Mesodermal cell (in vitro differentiated cells): ENCODE data around the gene USP35.
"Not testable (repeated sequence)": the region's sequence is repeated elsewhere in the genome, so short reads cannot be mapped to it uniquely, and the experiment has no call there.

Experiments used
- H3K27ac ChIP-seq: 2 replicates; pipeline ENCODE4 v1.7.0; 2013; ENCODE audit warnings: mild to moderate bottlenecking, low read depth, low read length, moderate library complexity; ENCODE audit not compliant: severe bottlenecking
- H3K36me3 ChIP-seq: 2 replicates; pipeline ENCODE4 v1.7.1; 2013; ENCODE audit warnings: mild to moderate bottlenecking, low read length, moderate library complexity; ENCODE audit not compliant: control insufficient read depth, insufficient read depth
- H3K4me1 ChIP-seq: one replicate; pipeline ENCODE4 v1.7.1; 2013; ENCODE audit warnings: mild to moderate bottlenecking, low read length; ENCODE audit not compliant: insufficient read depth, control insufficient read depth, poor library complexity, severe bottlenecking
- H3K4me3 ChIP-seq: 2 replicates; pipeline ENCODE4 v1.7.0; 2013; ENCODE audit warnings: low read length, control low read depth, mild to moderate bottlenecking; ENCODE audit not compliant: insufficient read depth, poor library complexity, severe bottlenecking; ENCODE audit errors: extremely low read depth
- H3K9me3 ChIP-seq: 2 replicates; pipeline ENCODE4 v1.7.1; 2013; ENCODE audit warnings: mild to moderate bottlenecking, low read length, moderate library complexity; ENCODE audit not compliant: control insufficient read depth
- WGBS, 2 experiments: methylation state at CpG; one replicate each; pipeline ENCODE4 v1.1.5; 2013; ENCODE audit warnings: missing lambda C conversion rate in 2 of 2; ENCODE audit not compliant: insufficient coverage in 2 of 2; 5-methylcytosine and 5-hydroxymethylcytosine counted together

Gene USP35

GRCh38 chr11:78170874-78171549 lies 17.7 kb upstream of the USP35 start:
- peaks cover 23% of the 10 kb centered on the region for H3K36me3 ChIP-seq
- no peak overlapping the region for H3K27ac ChIP-seq
- 85 to 93% methylated on average over 4 to 6 of the region's 7 CpGs for WGBS, 2 experiments
- no peak overlapping the region for H3K4me3 ChIP-seq
- no peaks in the 10 kb centered on the region for H3K9me3 ChIP-seq
- H3K4me1 ChIP-seq: peaks cover 28% of the 10 kb centered on the region

- Histone ChIP-seq H3K27ac (no peak overlapping the region), H3K9me3 (no peaks in the 10 kb centered on the region), H3K4me3 (no peak overlapping the region), H3K36me3 (peaks cover 24% of the 10 kb centered on the region), H3K4me1 (peaks cover 22% of the 10 kb centered on the region)
- 97 to 98% methylated on average over 5 to 6 of the region's 6 CpGs for WGBS, 2 experiments
Observed at GRCh38 chr11:78171951-78172350, 16.8 kb upstream of the USP35 start.

- not testable (repeated sequence) for H3K9me3 ChIP-seq, H3K27ac ChIP-seq, H3K4me3 ChIP-seq, H3K4me1 ChIP-seq
- peaks cover 30% of the 10 kb centered on the region for H3K36me3 ChIP-seq
- WGBS, 2 experiments: 89 to 100% methylated on average over 2 of the region's 3 CpGs
Observed at GRCh38 chr11:78175862-78176261, 12.9 kb upstream of the USP35 start.

- 90 to 96% methylated on average over 4 to 6 of the region's 10 CpGs for WGBS, 2 experiments
- Histone ChIP-seq H3K9me3 (no peaks in the 10 kb centered on the region), H3K4me3 (no peak overlapping the region), H3K27ac (no peak overlapping the region), H3K36me3 (peaks cover 30% of the 10 kb centered on the region), H3K4me1 (no peaks in the 10 kb centered on the region)
Observed at GRCh38 chr11:78176605-78177141, 12.0 kb upstream of the USP35 start.

- H3K4me3 ChIP-seq: no peak overlapping the region
- H3K36me3 ChIP-seq: peaks cover 28% of the 10 kb centered on the region
- no peaks in the 10 kb centered on the region for H3K9me3 ChIP-seq
- H3K4me1 ChIP-seq: no peaks in the 10 kb centered on the region
- 94 to 98% methylated on average over 6 to 7 of the region's 7 CpGs for WGBS, 2 experiments
- H3K27ac ChIP-seq: no peak overlapping the region
Observed at GRCh38 chr11:78177216-78177615, 11.5 kb upstream of the USP35 start.

- 95% methylated on average over 7 of the region's 7 CpGs for WGBS, 2 experiments
Observed at GRCh38 chr11:78179459-78180071, 9.2 kb upstream of the USP35 start.

GRCh38 chr11:78180751-78181150 lies 8.0 kb upstream of the USP35 start:
- Histone ChIP-seq H3K4me1 (peaks cover 5% of the 10 kb centered on the region), H3K4me3 (no peak overlapping the region), H3K27ac (no peak overlapping the region), H3K9me3 (no peaks in the 10 kb centered on the region), H3K36me3 (peaks cover 15% of the 10 kb centered on the region)
- WGBS, 2 experiments: 100% methylated on average over 1 of the region's 4 CpGs; no CpG with 5 or more reads in 1 of the 2 experiments

More at GRCh38 chr11:78179459-78180071, 9.2 kb upstream of the USP35 start:
- Histone ChIP-seq H3K36me3 (peaks cover 15% of the 10 kb centered on the region), H3K27ac (no peak overlapping the region), H3K4me3 (no peak overlapping the region), H3K9me3 (no peaks in the 10 kb centered on the region), H3K4me1 (peaks cover 3% of the 10 kb centered on the region)

- Histone ChIP-seq H3K9me3 (no peaks in the 10 kb centered on the region), H3K4me3 (no peak overlapping the region), H3K27ac (no peak overlapping the region), H3K36me3 (peaks cover 15% of the 10 kb centered on the region), H3K4me1 (peaks cover 10% of the 10 kb centered on the region)
- WGBS, 2 experiments: 90 to 100% methylated on average over 1 of the region's 2 CpGs
Observed at GRCh38 chr11:78181185-78181584, 7.5 kb upstream of the USP35 start.

- no peaks in the 10 kb centered on the region for H3K9me3 ChIP-seq
- H3K27ac ChIP-seq: peak overlapping the region; percentile 29
- WGBS, 2 experiments: 30 to 35% methylated on average over 18 to 22 of the region's 31 CpGs
- peak overlapping the region; percentile 87 for H3K4me3 ChIP-seq
- H3K4me1 ChIP-seq: peaks cover 25% of the 10 kb centered on the region
- H3K36me3 ChIP-seq: peaks cover 8% of the 10 kb centered on the region
Observed at GRCh38 chr11:78187366-78188285, 1.1 kb upstream of the USP35 start.

GRCh38 chr11:78189174-78189724 lies 530 bp downstream of the USP35 start:
- H3K4me1 ChIP-seq: peaks cover 23% of the 10 kb centered on the region
- no peaks in the 10 kb centered on the region for H3K9me3 ChIP-seq
- 20 to 23% methylated on average over 8 to 9 of the region's 18 CpGs for WGBS, 2 experiments
- no peak overlapping the region for H3K27ac ChIP-seq
- peaks cover 5% of the 10 kb centered on the region for H3K36me3 ChIP-seq
- H3K4me3 ChIP-seq: peak overlapping the region; percentile 87
